ENCODE measurements around the gene HLX.

HLX gene

GRCh38 chr1:220915954-220916353 lies 36.7 kb downstream of the HLX start:
- no peak overlapping the region for H2AFZ ChIP-seq (ENCODE audit: low read depth, low read length)
- no peaks in the 10 kb centered on the region for H3K4me1 ChIP-seq (ENCODE audit: insufficient read depth, low read length)
- H3K4me3 ChIP-seq (ENCODE audit: low read depth in 1 of 2, low read length in 2 of 2), result no peak overlapping the region
- DNase-seq (no peak), ATAC-seq (ENCODE audit: insufficient read depth, low read depth) (no peak)
- H3K9ac ChIP-seq (ENCODE audit: low read depth, low read length), result no peak overlapping the region
- no peaks in the 10 kb centered on the region for H3K27me3 ChIP-seq (ENCODE audit: insufficient read depth, low read length, poor library complexity)
- H3K9me3 ChIP-seq (ENCODE audit: insufficient read depth, low read length, severe bottlenecking), result no peaks in the 10 kb centered on the region
- H4K20me1 ChIP-seq (ENCODE audit: insufficient read depth, low read length), result no peaks in the 10 kb centered on the region
- TF ChIP-seq EZH2 (IDR thresholded peaks at IDR 0.05; ENCODE audit: borderline replicate concordance, low read depth, low read length, severe bottlenecking) (no peak), CTCF (IDR thresholded peaks at IDR 0.05; ENCODE audit: borderline replicate concordance, extremely low read depth, low read length, poor library complexity, severe bottlenecking) (no peak)
- no peaks in the 10 kb centered on the region for H3K79me2 ChIP-seq (ENCODE audit: insufficient read depth, low read length)
- no peaks in the 10 kb centered on the region for H3K36me3 ChIP-seq (ENCODE audit: insufficient read depth, low read length)
- H3K27ac ChIP-seq (ENCODE audit: low read length), result no peak overlapping the region
- H3K4me2 ChIP-seq (ENCODE audit: insufficient read depth, low read length), result no peak overlapping the region

- Histone ChIP-seq H3K27me3 (ENCODE audit: insufficient read depth, low read length, poor library complexity) (no peaks in the 10 kb centered on the region), H2AFZ (ENCODE audit: low read depth, low read length) (no peak overlapping the region), H3K36me3 (ENCODE audit: insufficient read depth, low read length) (no peaks in the 10 kb centered on the region), H3K27ac (ENCODE audit: low read length) (no peak overlapping the region), H3K4me2 (ENCODE audit: insufficient read depth, low read length) (no peak overlapping the region), H3K4me3 (ENCODE audit: low read depth in 1 of 2, low read length in 2 of 2) (no peak overlapping the region), H3K79me2 (ENCODE audit: insufficient read depth, low read length) (no peaks in the 10 kb centered on the region), H3K9ac (ENCODE audit: low read depth, low read length) (no peak overlapping the region), H3K4me1 (ENCODE audit: insufficient read depth, low read length) (no peaks in the 10 kb centered on the region), H4K20me1 (ENCODE audit: insufficient read depth, low read length) (no peaks in the 10 kb centered on the region), H3K9me3 (ENCODE audit: insufficient read depth, low read length, severe bottlenecking) (no peaks in the 10 kb centered on the region)
- TF ChIP-seq CTCF (IDR thresholded peaks at IDR 0.05; ENCODE audit: borderline replicate concordance, extremely low read depth, low read length, poor library complexity, severe bottlenecking) (no peak), EZH2 (IDR thresholded peaks at IDR 0.05; ENCODE audit: borderline replicate concordance, low read depth, low read length, severe bottlenecking) (no peak)
- DNase-seq (no peak), ATAC-seq (ENCODE audit: insufficient read depth, low read depth) (no peak)
These were observed 37.9 kb downstream of the HLX start for GRCh38 chr1:220917101-220917500.

GRCh38 chr1:220917535-220918209 lies 38.4 kb downstream of the HLX start:
- H3K27me3 ChIP-seq (ENCODE audit: insufficient read depth, low read length, poor library complexity), result no peaks in the 10 kb centered on the region
- no peak overlapping the region for H3K4me2 ChIP-seq (ENCODE audit: insufficient read depth, low read length)
- no peak overlapping the region for H2AFZ ChIP-seq (ENCODE audit: low read depth, low read length)
- H3K36me3 ChIP-seq (ENCODE audit: insufficient read depth, low read length), result no peaks in the 10 kb centered on the region
- TF ChIP-seq EZH2 (IDR thresholded peaks at IDR 0.05; ENCODE audit: borderline replicate concordance, low read depth, low read length, severe bottlenecking) (no peak), CTCF (IDR thresholded peaks at IDR 0.05; ENCODE audit: borderline replicate concordance, extremely low read depth, low read length, poor library complexity, severe bottlenecking) (no peak)
- DNase-seq (no peak), ATAC-seq (ENCODE audit: insufficient read depth, low read depth) (no peak)
- H3K4me1 ChIP-seq (ENCODE audit: insufficient read depth, low read length), result no peaks in the 10 kb centered on the region
- no peak overlapping the region for H3K27ac ChIP-seq (ENCODE audit: low read length)
- H3K79me2 ChIP-seq (ENCODE audit: insufficient read depth, low read length), result no peaks in the 10 kb centered on the region
- no peaks in the 10 kb centered on the region for H3K9me3 ChIP-seq (ENCODE audit: insufficient read depth, low read length, severe bottlenecking)
- H3K4me3 ChIP-seq (ENCODE audit: low read depth in 1 of 2, low read length in 2 of 2), result no peak overlapping the region
- H3K9ac ChIP-seq (ENCODE audit: low read depth, low read length), result no peak overlapping the region
- H4K20me1 ChIP-seq (ENCODE audit: insufficient read depth, low read length), result no peaks in the 10 kb centered on the region
